Measurements from ENCODE around the gene WDR33.

Gene WDR33

GRCh38 chr2:127709336-127709735, 101.6 kb downstream of the WDR33 start:
- ChIA-PET CTCF (no interaction called here), POLR2A (no interaction called here)
- Histone ChIP-seq H3K4me1 (ENCODE audit: control insufficient read depth, insufficient read depth, low read length) (no peaks in the 10 kb centered on the region), H3K36me3 (ENCODE audit: control insufficient read depth in 2 of 2, insufficient read depth in 1 of 2, low read length in 2 of 2) (peaks cover 11 to 85% of the 10 kb centered on the region in 2 experiments), H3K27ac (ENCODE audit: extremely low read depth, low read depth, low read length) (no peak overlapping the region), H3K9me3 (ENCODE audit: control insufficient read depth, insufficient read depth, low read depth, low read length) (no peaks in the 10 kb centered on the region), H3K4me3 (ENCODE audit: low read depth, low read length) (no peak overlapping the region)
- no peak for TF ChIP-seq ZEB2 (tag by site-specific recombination; IDR thresholded peaks at IDR 0.05)
- TF ChIP-seq, protein P1, sequence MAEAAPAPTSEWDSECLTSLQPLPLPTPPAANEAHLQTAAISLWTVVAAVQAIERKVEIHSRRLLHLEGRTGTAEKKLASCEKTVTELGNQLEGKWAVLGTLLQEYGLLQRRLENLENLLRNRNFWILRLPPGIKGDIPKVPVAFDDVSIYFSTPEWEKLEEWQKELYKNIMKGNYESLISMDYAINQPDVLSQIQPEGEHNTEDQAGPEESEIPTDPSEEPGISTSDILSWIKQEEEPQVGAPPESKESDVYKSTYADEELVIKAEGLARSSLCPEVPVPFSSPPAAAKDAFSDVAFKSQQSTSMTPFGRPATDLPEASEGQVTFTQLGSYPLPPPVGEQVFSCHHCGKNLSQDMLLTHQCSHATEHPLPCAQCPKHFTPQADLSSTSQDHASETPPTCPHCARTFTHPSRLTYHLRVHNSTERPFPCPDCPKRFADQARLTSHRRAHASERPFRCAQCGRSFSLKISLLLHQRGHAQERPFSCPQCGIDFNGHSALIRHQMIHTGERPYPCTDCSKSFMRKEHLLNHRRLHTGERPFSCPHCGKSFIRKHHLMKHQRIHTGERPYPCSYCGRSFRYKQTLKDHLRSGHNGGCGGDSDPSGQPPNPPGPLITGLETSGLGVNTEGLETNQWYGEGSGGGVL (tag by site-specific recombination; IDR thresholded peaks at IDR 0.05) = no peak
- no peak for TF ChIP-seq ZNF335 (tag by site-specific recombination; conservative IDR thresholded peaks at IDR 0.05)
- no peak for TF ChIP-seq SCRT1 (tag by site-specific recombination; IDR thresholded peaks at IDR 0.05; ENCODE audit: borderline replicate concordance)
- TF ChIP-seq ZFP41 (tag by site-specific recombination; IDR thresholded peaks at IDR 0.05; ENCODE audit: borderline replicate concordance) = no peak
- no peak for TF ChIP-seq TRIM28 (IDR thresholded peaks at IDR 0.05; ENCODE audit: borderline replicate concordance, low read length)
- peak; percentile 42; the same call in 1 of the 2 replicates for TF ChIP-seq EGR2 (tag by site-specific recombination; IDR thresholded peaks at IDR 0.05; ENCODE audit: low read depth)
- no peak for TF ChIP-seq ZNF140 (tag by site-specific recombination; IDR thresholded peaks at IDR 0.05)
- TF ChIP-seq ZNF433 (tag by site-specific recombination; IDR thresholded peaks at IDR 0.05; ENCODE audit: low read depth) = no peak
- TF ChIP-seq ZNF184 (tag by site-specific recombination; IDR thresholded peaks at IDR 0.05) = no peak
- TF ChIP-seq ZFHX2 (tag by site-specific recombination; conservative IDR thresholded peaks at IDR 0.05) = peak; percentile 37

- TF ChIP-seq ZNF777 (tag by site-specific recombination; IDR thresholded peaks at IDR 0.05; ENCODE audit: borderline replicate concordance) = no peak
- peak; percentile 63 for TF ChIP-seq ZIC2 (tag by site-specific recombination; IDR thresholded peaks at IDR 0.05)
- peak; percentile 67 for TF ChIP-seq GLIS1 (tag by site-specific recombination; IDR thresholded peaks at IDR 0.05)
- TF ChIP-seq, protein P2, sequence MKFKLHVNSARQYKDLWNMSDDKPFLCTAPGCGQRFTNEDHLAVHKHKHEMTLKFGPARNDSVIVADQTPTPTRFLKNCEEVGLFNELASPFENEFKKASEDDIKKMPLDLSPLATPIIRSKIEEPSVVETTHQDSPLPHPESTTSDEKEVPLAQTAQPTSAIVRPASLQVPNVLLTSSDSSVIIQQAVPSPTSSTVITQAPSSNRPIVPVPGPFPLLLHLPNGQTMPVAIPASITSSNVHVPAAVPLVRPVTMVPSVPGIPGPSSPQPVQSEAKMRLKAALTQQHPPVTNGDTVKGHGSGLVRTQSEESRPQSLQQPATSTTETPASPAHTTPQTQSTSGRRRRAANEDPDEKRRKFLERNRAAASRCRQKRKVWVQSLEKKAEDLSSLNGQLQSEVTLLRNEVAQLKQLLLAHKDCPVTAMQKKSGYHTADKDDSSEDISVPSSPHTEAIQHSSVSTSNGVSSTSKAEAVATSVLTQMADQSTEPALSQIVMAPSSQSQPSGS (tag by site-specific recombination; IDR thresholded peaks at IDR 0.05; ENCODE audit: low read depth) = no peak
- TF ChIP-seq ZBTB8A (tag by site-specific recombination; IDR thresholded peaks at IDR 0.05) = 0 out of 2 replicates have a peak, but pooled peaks have one; percentile 13
- CTCF ChIA-PET = no interaction called here
- POLR2A ChIA-PET = no interaction called here
- H3K36me3 ChIP-seq (ENCODE audit: control insufficient read depth in 2 of 2, insufficient read depth in 1 of 2, low read length in 2 of 2) = peaks cover 15 to 77% of the 10 kb centered on the region in 2 experiments
- no peak overlapping the region for H3K4me3 ChIP-seq (ENCODE audit: low read depth, low read length)
- H3K9me3 ChIP-seq (ENCODE audit: control insufficient read depth, insufficient read depth, low read depth, low read length) = no peaks in the 10 kb centered on the region
- H3K4me1 ChIP-seq (ENCODE audit: control insufficient read depth, insufficient read depth, low read length) = no peaks in the 10 kb centered on the region
- no peak overlapping the region for H3K27ac ChIP-seq (ENCODE audit: extremely low read depth, low read depth, low read length)
Observed at GRCh38 chr2:127707890-127708648, 102.9 kb downstream of the WDR33 start.

DNA sequence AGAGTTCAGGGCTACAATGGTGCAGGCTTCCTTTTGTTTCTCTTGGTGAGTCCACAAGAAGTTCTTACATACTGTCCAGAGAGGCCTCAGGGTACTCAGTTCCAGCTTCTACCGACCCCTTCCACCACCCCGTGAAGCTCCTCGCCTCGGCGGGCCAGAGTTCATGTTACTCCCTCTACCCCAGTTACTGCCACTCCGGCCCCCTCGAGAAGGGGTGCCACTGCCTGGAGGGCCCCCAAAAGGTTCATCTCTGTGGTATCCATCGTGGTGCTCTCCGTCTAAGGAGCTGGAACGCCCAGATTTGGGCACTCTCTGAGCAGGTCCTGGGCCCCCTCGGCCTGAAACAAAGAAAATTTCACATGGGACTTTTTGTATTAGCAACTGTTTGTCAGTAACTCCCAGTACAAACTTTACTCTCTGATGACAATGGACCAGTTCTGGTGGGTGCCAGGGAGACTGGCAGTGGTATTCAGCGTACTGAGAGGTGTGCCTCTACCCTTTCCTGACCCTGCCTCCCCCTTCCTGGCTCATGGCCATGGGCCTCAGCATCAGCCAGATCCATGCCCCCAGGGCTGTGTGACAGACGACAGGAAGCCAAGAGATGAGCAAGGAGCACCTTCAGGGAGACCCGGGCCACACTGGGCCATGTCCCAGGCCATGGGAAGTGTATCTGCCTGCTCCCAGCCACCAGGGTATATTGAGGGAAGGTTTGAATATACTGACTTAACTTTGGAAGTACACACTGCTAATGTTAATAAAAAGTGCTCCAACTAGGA, 104.6 kb downstream of the WDR33 start:
- ChIA-PET CTCF (interaction anchor here (1.4 kb wide), 1 partner anchor 12 kb away, joined by 4 read pairs; no protein-coding TSS in a partner anchor), POLR2A (interaction anchor here (0.6 kb wide), 1 partner anchor 55 kb away, joined by 6 read pairs; no protein-coding TSS in a partner anchor)
- Histone ChIP-seq H3K9me3 (ENCODE audit: control insufficient read depth, insufficient read depth, low read depth, low read length) (no peaks in the 10 kb centered on the region), H3K4me1 (ENCODE audit: control insufficient read depth, insufficient read depth, low read length) (no peaks in the 10 kb centered on the region), H3K27ac (ENCODE audit: extremely low read depth, low read depth, low read length) (no peak overlapping the region), H3K36me3 (ENCODE audit: control insufficient read depth in 2 of 2, insufficient read depth in 1 of 2, low read length in 2 of 2) (peaks cover 15 to 69% of the 10 kb centered on the region in 2 experiments), H3K4me3 (ENCODE audit: low read depth, low read length) (no peak overlapping the region)
- TF ChIP-seq GLIS2 (tag by site-specific recombination; IDR thresholded peaks at IDR 0.05) (no peak), ZBTB8A (tag by site-specific recombination; IDR thresholded peaks at IDR 0.05) (0 out of 2 replicates have a peak, but pooled peaks have one; percentile 18), RBAK (tag by site-specific recombination; IDR thresholded peaks at IDR 0.05) (no peak), SCRT2 (tag by site-specific recombination; IDR thresholded peaks at IDR 0.05) (no peak), EGR2 (tag by site-specific recombination; IDR thresholded peaks at IDR 0.05; ENCODE audit: low read depth) (no peak), ZSCAN4 (tag by site-specific recombination; IDR thresholded peaks at IDR 0.05) (no peak)
- TF ChIP-seq, protein P3, sequence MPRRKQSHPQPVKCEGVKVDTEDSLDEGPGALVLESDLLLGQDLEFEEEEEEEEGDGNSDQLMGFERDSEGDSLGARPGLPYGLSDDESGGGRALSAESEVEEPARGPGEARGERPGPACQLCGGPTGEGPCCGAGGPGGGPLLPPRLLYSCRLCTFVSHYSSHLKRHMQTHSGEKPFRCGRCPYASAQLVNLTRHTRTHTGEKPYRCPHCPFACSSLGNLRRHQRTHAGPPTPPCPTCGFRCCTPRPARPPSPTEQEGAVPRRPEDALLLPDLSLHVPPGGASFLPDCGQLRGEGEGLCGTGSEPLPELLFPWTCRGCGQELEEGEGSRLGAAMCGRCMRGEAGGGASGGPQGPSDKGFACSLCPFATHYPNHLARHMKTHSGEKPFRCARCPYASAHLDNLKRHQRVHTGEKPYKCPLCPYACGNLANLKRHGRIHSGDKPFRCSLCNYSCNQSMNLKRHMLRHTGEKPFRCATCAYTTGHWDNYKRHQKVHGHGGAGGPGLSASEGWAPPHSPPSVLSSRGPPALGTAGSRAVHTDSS (tag by site-specific recombination; IDR thresholded peaks at IDR 0.05) = no peak
- TF ChIP-seq, protein P4, sequence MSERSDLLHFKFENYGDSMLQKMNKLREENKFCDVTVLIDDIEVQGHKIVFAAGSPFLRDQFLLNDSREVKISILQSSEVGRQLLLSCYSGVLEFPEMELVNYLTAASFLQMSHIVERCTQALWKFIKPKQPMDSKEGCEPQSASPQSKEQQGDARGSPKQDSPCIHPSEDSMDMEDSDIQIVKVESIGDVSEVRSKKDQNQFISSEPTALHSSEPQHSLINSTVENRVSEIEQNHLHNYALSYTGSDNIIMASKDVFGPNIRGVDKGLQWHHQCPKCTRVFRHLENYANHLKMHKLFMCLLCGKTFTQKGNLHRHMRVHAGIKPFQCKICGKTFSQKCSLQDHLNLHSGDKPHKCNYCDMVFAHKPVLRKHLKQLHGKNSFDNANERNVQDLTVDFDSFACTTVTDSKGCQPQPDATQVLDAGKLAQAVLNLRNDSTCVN (tag by site-specific recombination; optimal IDR thresholded peaks at IDR 0.05) = no peak

All from HEK293 (cell line).